Esophagus squamous epithelium (tissue), 4 donors: ENCODE data around the gene FSIP2.

Experiments
- POLR2A ChIP-seq, 4 donors: fragments of 450-650 bp; IDR thresholded peaks; one replicate each; pipeline ENCODE4 v1.6.1; 2017; ENCODE audit warnings: antibody characterized with exemption in 4 of 4, mild to moderate bottlenecking in 4 of 4, moderate library complexity in 3 of 4
- TF ChIP-seq, protein P1 (sequence below), 6 experiments: fragments of 450-650 bp in 4 of 6; fragments of 200-600 bp in 2 of 6; sonication (generic) in 2 of 6; IDR thresholded peaks; one replicate each; pipeline ENCODE4 v1.5.1; 2016 to 2019; ENCODE audit warnings: antibody characterized with exemption in 6 of 6, mild to moderate bottlenecking in 4 of 6, moderate library complexity in 4 of 6

DNA sequence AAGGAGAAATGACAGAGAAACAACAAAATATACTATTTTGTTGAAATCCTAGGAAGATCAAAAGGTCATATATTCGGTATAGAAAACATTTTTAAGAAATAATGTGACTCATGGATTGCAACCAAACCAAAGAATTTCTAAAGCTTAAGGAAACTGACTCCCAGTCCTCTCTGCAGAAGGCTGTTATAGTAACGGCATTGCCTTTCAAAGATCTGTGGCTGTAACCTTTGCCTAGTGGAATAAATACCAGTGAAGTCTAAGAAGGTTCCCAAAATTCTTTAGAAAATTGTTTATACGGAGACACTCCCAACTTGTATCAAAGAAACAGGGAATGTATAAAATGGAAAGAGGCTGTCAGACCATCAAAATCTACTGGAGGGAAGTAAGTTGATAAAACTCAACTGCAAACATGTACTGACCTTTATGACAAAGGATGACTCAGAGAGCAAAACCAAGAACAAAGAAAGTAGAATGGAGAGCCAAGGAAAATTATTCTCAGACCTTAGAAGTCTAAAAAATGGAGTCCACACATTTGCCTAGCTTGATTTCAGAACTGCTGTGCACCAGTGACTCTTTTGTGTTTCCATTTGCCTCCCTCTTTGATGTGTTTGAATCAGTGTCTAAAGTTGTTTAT is 48.6 kb upstream of the FSIP2 start:
- TF ChIP-seq, protein P1, sequence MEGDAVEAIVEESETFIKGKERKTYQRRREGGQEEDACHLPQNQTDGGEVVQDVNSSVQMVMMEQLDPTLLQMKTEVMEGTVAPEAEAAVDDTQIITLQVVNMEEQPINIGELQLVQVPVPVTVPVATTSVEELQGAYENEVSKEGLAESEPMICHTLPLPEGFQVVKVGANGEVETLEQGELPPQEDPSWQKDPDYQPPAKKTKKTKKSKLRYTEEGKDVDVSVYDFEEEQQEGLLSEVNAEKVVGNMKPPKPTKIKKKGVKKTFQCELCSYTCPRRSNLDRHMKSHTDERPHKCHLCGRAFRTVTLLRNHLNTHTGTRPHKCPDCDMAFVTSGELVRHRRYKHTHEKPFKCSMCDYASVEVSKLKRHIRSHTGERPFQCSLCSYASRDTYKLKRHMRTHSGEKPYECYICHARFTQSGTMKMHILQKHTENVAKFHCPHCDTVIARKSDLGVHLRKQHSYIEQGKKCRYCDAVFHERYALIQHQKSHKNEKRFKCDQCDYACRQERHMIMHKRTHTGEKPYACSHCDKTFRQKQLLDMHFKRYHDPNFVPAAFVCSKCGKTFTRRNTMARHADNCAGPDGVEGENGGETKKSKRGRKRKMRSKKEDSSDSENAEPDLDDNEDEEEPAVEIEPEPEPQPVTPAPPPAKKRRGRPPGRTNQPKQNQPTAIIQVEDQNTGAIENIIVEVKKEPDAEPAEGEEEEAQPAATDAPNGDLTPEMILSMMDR (IDR thresholded peaks at IDR 0.05) = no peak
- no peak for TF ChIP-seq POLR2A (IDR thresholded peaks at IDR 0.05)
